Heart right ventricle (tissue), 16 donors: ENCODE measurements around the gene WDR36. TPM values are rescaled to one million over a fixed set of nuclear protein-coding genes. Genes with fewer than 3 reads are reported as not detected.

Experiments
- ATAC-seq, 8 donors: fragments of 200-7000 bp; cut with Tn5 transposase; one replicate each; pipeline ENCODE4 v1.9.1; 2020; ENCODE audit warnings: mild to moderate bottlenecking in 8 of 8, moderate library complexity in 8 of 8, moderate number of reproducible peaks in 1 of 8
- DNase-seq, 2 donors: peaks; one replicate each; pipeline ENCODE4 v3.0.0-alpha.2; 2020
- H3K27ac ChIP-seq, 10 donors: fragments of 200-600 bp; sonication (generic) in 2 of 10; one replicate each; pipeline versions ENCODE4 v1.5.0 to v1.8.0; 2020 to 2022; ENCODE audit warnings: mild to moderate bottlenecking in 3 of 10
- H3K27me3 ChIP-seq, 7 donors: fragments of 200-600 bp; one replicate each; pipeline ENCODE4 v1.8.0; 2021 to 2022; ENCODE audit warnings: mild to moderate bottlenecking in 2 of 7
- H3K36me3 ChIP-seq, 9 donors: fragments of 200-600 bp; sonication (generic) in 1 of 9; one replicate each; pipeline versions ENCODE4 v1.5.0 to v1.8.0; 2020 to 2022; ENCODE audit warnings: mild to moderate bottlenecking in 2 of 9
- H3K4me1 ChIP-seq, 9 donors: fragments of 200-600 bp; sonication (generic) in 1 of 9; one replicate each; pipeline versions ENCODE4 v1.5.0 to v1.8.0; 2020 to 2022; ENCODE audit warnings: mild to moderate bottlenecking in 4 of 9
- H3K4me3 ChIP-seq, 10 donors: fragments of 200-600 bp; sonication (generic) in 2 of 10; one replicate each; pipeline versions ENCODE4 v1.5.0 to v1.8.0; 2020 to 2022; ENCODE audit warnings: mild to moderate bottlenecking in 7 of 10, moderate library complexity in 2 of 10
- H3K9me3 ChIP-seq, 11 donors: fragments of 200-600 bp in 10 of 11; sonication (generic) in 2 of 11; one replicate each; pipeline versions ENCODE4 v1.5.0 to v1.8.0; 2013 to 2022; ENCODE audit warnings: mild to moderate bottlenecking in 2 of 11, control low read depth in 1 of 11, moderate library complexity in 1 of 11
- WGBS, 2 donors: extraction: QIAGEN DNeasy Blood & Tissue Kit; methylation state at CpG; one replicate each; pipeline ENCODE4 v1.1.7; 2013; ENCODE audit warnings: inconsistent platforms in 1 of 2; 5-methylcytosine and 5-hydroxymethylcytosine counted together
- intact Hi-C, 10 donors: fragments of 100-400 bp; cut with DNase I; formaldehyde crosslinking; loops; one replicate each; pipeline versions ENCODE4 v1.11.1 to v1.14.2; 2022
- polyA plus RNA-seq, 2 donors: library from polyadenylated mRNA; stranded (reverse); fragments of 200-250 nt; gene quantifications; one replicate each; pipeline ENCODE4 v1.2.3, GENCODE V29; 2013
- total RNA-seq, 10 donors: library from RNA; stranded (reverse); fragmentation: NEBNext Ultra II Directional in 3 of 10; extraction: Animal tissue kit (Norgen Biotek cat#: 25700) in 3 of 10; gene quantifications; one replicate each; pipeline versions ENCODE4 v1.2.1 to v1.2.4, GENCODE V29; 2021 to 2023
- TF ChIP-seq, protein P1 (sequence below), 9 donors: fragments of 200-600 bp; sonication (generic) in 2 of 9; IDR thresholded peaks; one replicate each; pipeline versions ENCODE4 v1.5.0 to v1.8.0; 2021 to 2022; ENCODE audit warnings: antibody characterized with exemption in 9 of 9, mild to moderate bottlenecking in 5 of 9, moderate library complexity in 1 of 9
- donor health status: Arrhythmogenic right ventricular cardiomyopathy.
- donor health status: ischemic (EF 13 %, LVEDD 7.1; RV severe dilation, severe dysfunction).
- donor health status: healthy with polysubstance abuse.
- donor health status: DM: no; HTN: yes; CAD: no.
- donor health status: DM: no; HTN: no; CAD: no.
- donor health status: ischemic (EF 25% LVEDD 6.9; RV normal size, moderate dysfunction).
- donor health status: ischemic (EF 25% LVEDD 5.7; RV mildly dilated, moderate dysfunction).
- donor health status: healthy.
- donor health status: DM: yes; HTN: yes; CAD: no.
- donor health status: Ischemic cardiomyopathy.
- donor health status: ischemic (EF 35%, LVEDD 5.7; RV mildly dilated, moderate dysfunction).
- donor health status: nonischemic (EF 11% LVEDD 7.7; RV severe dilation, severe dysfunction).
- donor health status: DM: yes; HTN: yes; CAD: no.
- donor health status: PGD.
- donor health status: ischemic (EF 29% LVEDD 5.4; RV normal size, mild dysfunction).
- donor health status: nonischemic (EF 23%, LVEDD 6.1; RV moderate dilation, normal function).

WDR36 gene
- total and polyA plus RNA-seq, 12 donors = 3.2 to 15.8 (median 12.7) TPM

DNA sequence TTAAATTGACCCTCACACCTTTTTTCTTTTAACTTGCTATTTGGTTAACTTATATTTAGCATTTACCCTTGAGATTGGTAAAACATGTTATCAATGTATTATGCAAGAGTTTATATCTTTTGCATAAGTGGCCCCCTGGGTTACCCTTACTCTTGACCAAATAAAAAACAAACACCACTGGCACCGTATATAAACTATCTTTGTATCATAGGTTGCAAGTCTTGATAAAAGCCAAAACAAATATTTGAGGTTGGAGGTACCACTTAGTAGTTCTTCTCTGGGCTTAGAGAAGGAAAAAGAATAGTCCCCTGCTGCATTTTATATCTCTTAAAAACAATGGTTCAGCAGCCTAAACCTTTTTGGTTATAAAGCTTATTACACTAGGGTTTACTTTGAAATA, 61.3 kb downstream of the WDR36 start:
- TF ChIP-seq, protein P1, sequence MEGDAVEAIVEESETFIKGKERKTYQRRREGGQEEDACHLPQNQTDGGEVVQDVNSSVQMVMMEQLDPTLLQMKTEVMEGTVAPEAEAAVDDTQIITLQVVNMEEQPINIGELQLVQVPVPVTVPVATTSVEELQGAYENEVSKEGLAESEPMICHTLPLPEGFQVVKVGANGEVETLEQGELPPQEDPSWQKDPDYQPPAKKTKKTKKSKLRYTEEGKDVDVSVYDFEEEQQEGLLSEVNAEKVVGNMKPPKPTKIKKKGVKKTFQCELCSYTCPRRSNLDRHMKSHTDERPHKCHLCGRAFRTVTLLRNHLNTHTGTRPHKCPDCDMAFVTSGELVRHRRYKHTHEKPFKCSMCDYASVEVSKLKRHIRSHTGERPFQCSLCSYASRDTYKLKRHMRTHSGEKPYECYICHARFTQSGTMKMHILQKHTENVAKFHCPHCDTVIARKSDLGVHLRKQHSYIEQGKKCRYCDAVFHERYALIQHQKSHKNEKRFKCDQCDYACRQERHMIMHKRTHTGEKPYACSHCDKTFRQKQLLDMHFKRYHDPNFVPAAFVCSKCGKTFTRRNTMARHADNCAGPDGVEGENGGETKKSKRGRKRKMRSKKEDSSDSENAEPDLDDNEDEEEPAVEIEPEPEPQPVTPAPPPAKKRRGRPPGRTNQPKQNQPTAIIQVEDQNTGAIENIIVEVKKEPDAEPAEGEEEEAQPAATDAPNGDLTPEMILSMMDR (IDR thresholded peaks at IDR 0.05) = no peak
- no peak for DNase-seq
- Histone ChIP-seq H3K36me3 (no peaks in the 10 kb centered on the region), H3K9me3 (no peaks in the 10 kb centered on the region), H3K4me1 (no peaks in the 10 kb centered on the region), H3K27me3 (peaks cover 0 to 5% (median 0%) of the 10 kb centered on the region in 7 donors), H3K4me3 (no peak overlapping the region), H3K27ac (no peak overlapping the region)
- ATAC-seq = no peak
- 56 to 64% methylated on average over 1 of the region's 1 CpG for WGBS, 2 donors
- intact Hi-C loops = loop anchor here in 2 of 10 donors (10.0 kb wide), 2 partner anchors 131 to 991 kb away; no protein-coding TSS in a partner anchor

DNA sequence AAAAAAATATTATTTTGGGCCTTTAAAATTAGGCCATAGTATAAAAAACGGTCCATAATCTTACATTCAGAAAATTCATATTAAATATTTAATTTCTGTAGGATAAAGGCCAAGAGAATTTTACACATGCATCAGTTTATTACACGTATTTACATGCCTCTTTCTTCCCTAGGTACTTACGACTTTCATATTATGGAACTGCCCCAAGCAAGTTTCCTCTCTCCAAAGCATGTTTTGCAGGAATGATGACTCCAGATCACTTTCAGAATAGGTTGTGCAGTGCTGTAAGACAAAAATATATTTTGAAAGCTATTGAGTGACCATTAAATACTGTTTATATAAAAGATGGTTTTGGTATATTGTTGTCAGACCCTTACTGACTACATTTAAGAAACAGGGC, 61.8 kb downstream of the WDR36 start:
- H3K9me3 ChIP-seq = no peaks in the 10 kb centered on the region
- peaks cover 0 to 5% (median 0%) of the 10 kb centered on the region in 7 donors for H3K27me3 ChIP-seq
- DNase-seq (no peak), ATAC-seq (no peak)
- H3K27ac ChIP-seq = no peak overlapping the region
- H3K4me3 ChIP-seq = no peak overlapping the region
- H3K36me3 ChIP-seq = no peaks in the 10 kb centered on the region
- intact Hi-C loops = loop anchor here in 2 of 10 donors (10.0 kb wide), 2 partner anchors 131 to 991 kb away; no protein-coding TSS in a partner anchor
- no peaks in the 10 kb centered on the region for H3K4me1 ChIP-seq
- TF ChIP-seq, protein P1 (IDR thresholded peaks at IDR 0.05) = no peak
- WGBS, 2 donors = 84 to 95% methylated on average over 3 of the region's 3 CpGs

DNA sequence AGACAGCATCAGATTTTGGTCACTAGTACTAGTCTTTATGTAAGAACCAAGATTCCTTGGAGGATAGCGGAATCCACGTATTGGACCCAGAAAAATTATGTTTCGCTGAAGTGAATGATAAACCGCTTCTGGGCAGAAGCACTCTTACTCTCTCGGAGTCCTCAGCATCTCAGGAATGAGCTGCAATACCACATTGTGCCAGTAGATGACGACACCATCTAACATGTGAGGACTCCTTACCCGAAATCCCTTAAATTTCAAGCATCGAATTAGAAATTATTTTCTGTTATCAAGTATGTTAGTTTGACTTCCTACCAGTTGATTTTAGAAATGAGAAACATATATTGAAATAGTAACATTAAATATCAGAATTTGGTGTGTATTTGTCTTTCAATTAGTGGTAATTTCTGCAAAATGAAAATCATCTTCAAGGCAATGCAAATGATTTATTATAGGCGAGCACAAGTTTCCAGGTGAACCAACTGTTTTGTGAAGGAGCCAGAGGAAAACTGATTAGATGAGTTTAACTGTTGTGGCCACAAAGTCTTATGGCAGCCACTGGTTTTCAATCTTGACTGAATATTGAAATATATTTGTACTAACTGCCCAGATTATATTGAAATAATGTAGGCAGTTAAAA, 66.1 kb downstream of the WDR36 start:
- intact Hi-C loops = loop anchor here (2.0 to 10.0 kb wide), 8 partner anchors 119 to 989 kb away; no protein-coding TSS in a partner anchor
- ATAC-seq = peak in 4 of 8 donors; percentile 38 to 69 (median 64)
- H3K4me3 ChIP-seq = no peak overlapping the region
- H3K27me3 ChIP-seq = peaks cover 0 to 5% (median 0%) of the 10 kb centered on the region in 7 donors
- peak in 1 of 2 donors; percentile 73 for DNase-seq
- TF ChIP-seq, protein P1 (IDR thresholded peaks at IDR 0.05) = peak; percentile 95 to 100 (median 100)
- no peaks in the 10 kb centered on the region for H3K9me3 ChIP-seq
- H3K27ac ChIP-seq = no peak overlapping the region
- no peaks in the 10 kb centered on the region for H3K4me1 ChIP-seq
- no peaks in the 10 kb centered on the region for H3K36me3 ChIP-seq
- 13 to 17% methylated on average over 9 of the region's 9 CpGs for WGBS, 2 donors

DNA sequence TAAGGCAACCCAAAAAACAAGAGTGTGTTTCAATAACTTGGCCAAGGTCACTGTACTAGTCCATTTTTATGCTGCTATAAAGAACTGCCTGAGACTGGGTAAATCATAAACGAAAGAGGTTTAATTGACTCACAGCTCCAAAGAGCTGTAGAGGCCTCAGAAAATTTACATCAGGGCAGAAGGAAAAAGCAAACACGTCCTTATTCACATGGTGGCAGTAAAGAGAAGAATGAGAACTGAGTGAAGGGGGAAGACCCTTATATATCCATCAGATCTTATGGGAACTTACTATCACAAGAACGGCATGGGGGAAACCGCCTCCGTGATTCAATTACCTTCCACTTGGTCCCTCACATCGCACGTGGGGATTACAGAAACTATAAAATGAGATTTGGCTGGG, 67.7 kb downstream of the WDR36 start:
- Histone ChIP-seq H3K27ac (no peak overlapping the region), H3K36me3 (no peaks in the 10 kb centered on the region), H3K9me3 (no peaks in the 10 kb centered on the region), H3K27me3 (peaks cover 0 to 5% (median 0%) of the 10 kb centered on the region in 7 donors), H3K4me1 (no peaks in the 10 kb centered on the region), H3K4me3 (no peak overlapping the region)
- DNase-seq (no peak), ATAC-seq (no peak)
- intact Hi-C loops = loop anchor here (2.0 to 10.0 kb wide), 8 partner anchors 117 to 987 kb away; no protein-coding TSS in a partner anchor
- 63 to 67% methylated on average over 7 of the region's 7 CpGs for WGBS, 2 donors
- TF ChIP-seq, protein P1 (IDR thresholded peaks at IDR 0.05) = no peak
